ENCODE measurements around the gene TPPP2.
"Not testable (repeated sequence)": the region's sequence is repeated elsewhere in the genome, so short reads cannot be mapped to it uniquely, and the experiment has no call there.

GRCh38 chr14:20985650-20986049 is 44.4 kb upstream of the TPPP2 start:
- not testable (repeated sequence) for TF ChIP-seq EZH2phosphoT487 (IDR thresholded peaks at IDR 0.05; ENCODE audit: unreplicated experiment); CTCF (conservative IDR thresholded peaks at IDR 0.05; ENCODE audit: low read depth in 2 of 2); POLR2AphosphoS5 (IDR thresholded peaks at IDR 0.05; ENCODE audit: low read depth); ETS1 (IDR thresholded peaks at IDR 0.05); STAT1 (IDR thresholded peaks at IDR 0.05; ENCODE audit: unreplicated experiment); EZH2 (IDR thresholded peaks at IDR 0.05; ENCODE audit: low read depth, unreplicated experiment); JUNB (IDR thresholded peaks at IDR 0.05; ENCODE audit: unreplicated experiment); REST (IDR thresholded peaks at IDR 0.05; ENCODE audit: unreplicated experiment); NANOG (IDR thresholded peaks at IDR 0.05; ENCODE audit: borderline replicate concordance)
